GM23338 (cell line): ENCODE results near the gene OSBPL5. TPM values are rescaled to one million over a fixed set of nuclear protein-coding genes. Genes with fewer than 3 reads are reported as not detected.

ENCODE experiments used
- ATAC-seq: fragments of 200-7000 bp; cut with Tn5 transposase; 3 replicates; pipeline ENCODE4 v1.9.1; 2020
- DNase-seq: peaks from one replicate; pipeline ENCODE4 v3.0.0-alpha.2; 2015; ENCODE audit warnings: low spot score
- H2AFZ ChIP-seq: fragments of 200-600 bp; sonication (generic); 2 replicates; pipeline ENCODE4 v1.8.0; 2016; ENCODE audit warnings: antibody characterized with exemption, mild to moderate bottlenecking, moderate library complexity
- H3F3A ChIP-seq: fragments of 200-600 bp; sonication (generic); replicated peaks from 2 replicates; pipeline ENCODE4 v1.8.0; 2017; ENCODE audit warnings: antibody characterized with exemption, mixed run types, low read depth
- H3K27ac ChIP-seq: fragments of 200-600 bp; sonication (generic); 2 replicates; pipeline ENCODE4 v1.6.1; 2016; ENCODE audit warnings: low read depth
- H3K27me3 ChIP-seq: fragments of 200-600 bp; sonication (generic); 2 replicates; pipeline ENCODE4 v1.8.0; 2016; ENCODE audit warnings: mild to moderate bottlenecking, mixed run types, moderate library complexity; ENCODE audit not compliant: insufficient read depth
- H3K36me3 ChIP-seq: fragments of 200-600 bp; sonication (generic); 2 replicates; pipeline ENCODE4 v1.8.0; 2016; ENCODE audit warnings: mild to moderate bottlenecking; ENCODE audit not compliant: insufficient read depth
- H3K4me1 ChIP-seq: fragments of 200-600 bp; sonication (generic); 2 replicates; pipeline ENCODE4 v1.8.0; 2016; ENCODE audit warnings: mild to moderate bottlenecking, moderate library complexity; ENCODE audit not compliant: insufficient read depth
- H3K4me2 ChIP-seq: fragments of 200-600 bp; sonication (generic); 2 replicates; pipeline ENCODE4 v1.7.1; 2017; ENCODE audit warnings: mixed run types
- H3K4me3 ChIP-seq: fragments of 200-600 bp; sonication (generic); 2 replicates; pipeline ENCODE4 v1.6.1; 2016; ENCODE audit warnings: mixed run types
- H3K79me2 ChIP-seq: fragments of 200-600 bp; sonication (generic); replicated peaks from 2 replicates; pipeline ENCODE4 v1.8.0; 2017; ENCODE audit warnings: mild to moderate bottlenecking; ENCODE audit not compliant: insufficient read depth
- H3K9me2 ChIP-seq: fragments of 200-600 bp; sonication (generic); 2 replicates; pipeline ENCODE4 v1.8.0; 2017; ENCODE audit not compliant: insufficient read depth
- H4K20me1 ChIP-seq: fragments of 200-600 bp; sonication (generic); replicated peaks from 2 replicates; pipeline ENCODE4 v1.8.0; 2017; ENCODE audit warnings: mild to moderate bottlenecking; ENCODE audit not compliant: insufficient read depth
- H3K27ac Mint-ChIP-seq: 2 replicates; pipeline ENCODE4 v1.8.0; 2020; ENCODE audit warnings: inconsistent platforms, mild to moderate bottlenecking, moderate library complexity, mixed read lengths
- H3K27me3 Mint-ChIP-seq: 3 replicates; pipeline ENCODE4 v1.8.0; 2022; ENCODE audit warnings: low read depth, mild to moderate bottlenecking, moderate library complexity, mixed read lengths, inconsistent platforms; ENCODE audit not compliant: insufficient read depth, poor library complexity
- H3K36me3 Mint-ChIP-seq: 3 replicates; pipeline ENCODE4 v1.8.0; 2021; ENCODE audit warnings: low read depth, mild to moderate bottlenecking, inconsistent platforms, moderate library complexity, mixed read lengths
- H3K4me1 Mint-ChIP-seq: 3 replicates; pipeline ENCODE4 v1.8.0; 2020; ENCODE audit warnings: mild to moderate bottlenecking, inconsistent platforms, mixed read lengths
- H3K4me3 Mint-ChIP-seq: 3 replicates; pipeline ENCODE4 v1.8.0; 2021; ENCODE audit warnings: moderate library complexity, mild to moderate bottlenecking, inconsistent platforms, mixed read lengths
- H3K9me3 Mint-ChIP-seq: 3 replicates; pipeline ENCODE4 v1.8.0; 2020; ENCODE audit warnings: moderate library complexity, mild to moderate bottlenecking, inconsistent platforms, mixed read lengths
- CTCF ChIP-seq, 2 experiments: fragments of 200-600 bp in 1 of 2; sonication (generic) in 1 of 2; conservative IDR thresholded peaks; 2 replicates each; pipeline versions ENCODE4 v1.5.1 to v1.6.1; 2016 to 2017; ENCODE audit warnings: antibody characterized with exemption in 2 of 2, low read depth in 2 of 2, mild to moderate bottlenecking in 2 of 2, moderate library complexity in 1 of 2
- NANOG ChIP-seq: IDR thresholded peaks from 2 replicates; pipeline ENCODE4 v1.6.1; 2016; ENCODE audit warnings: antibody characterized with exemption, borderline replicate concordance
- POLR2AphosphoS5 ChIP-seq: IDR thresholded peaks from 2 replicates; pipeline ENCODE4 v1.6.1; 2016; ENCODE audit warnings: antibody characterized with exemption, low read depth
- STAT1 ChIP-seq: IDR thresholded peaks from one replicate; pipeline ENCODE4 v1.6.1; 2016; ENCODE audit warnings: antibody characterized with exemption; ENCODE audit not compliant: unreplicated experiment
- polyA plus RNA-seq: library from polyadenylated mRNA; unstranded; fragments of >200 nt; fragmentation: Nextera tagmentation; extraction: Ambion mirVana; gene quantifications from 2 replicates; pipeline ENCODE4 v1.2.1, GENCODE V29; 2016
- total RNA-seq: library from RNA; depleted of rRNA; stranded (reverse); fragments of >200 nt; shearing (Covaris generic); gene quantifications from 2 replicates; pipeline ENCODE4 v1.2.3, GENCODE V29; 2014
- TF ChIP-seq, protein P1 (sequence below): IDR thresholded peaks from 2 replicates; pipeline ENCODE4 v1.6.1; 2016; ENCODE audit warnings: antibody characterized with exemption
- TF ChIP-seq, protein P2 (sequence below): fragments of 250-450 bp; sonication (Bioruptor Pico); IDR thresholded peaks from 2 replicates; pipeline ENCODE4 v1.5.0; 2020; ENCODE audit warnings: mild to moderate bottlenecking, moderate library complexity

The OSBPL5 gene
- total and polyA plus RNA-seq, 2 experiments from 2014 or later, result 2.7 to 12.0 TPM

- ATAC-seq (no peak), DNase-seq (no peak)
- no peak overlapping the region; the same call in 1 of the 2 replicates for H3K27ac Mint-ChIP-seq
- no peak overlapping the region for H3K27ac ChIP-seq
- no peaks in the 10 kb centered on the region for H3K9me3 Mint-ChIP-seq
- H3K36me3 Mint-ChIP-seq, result no peaks in the 10 kb centered on the region; the same call in 2 of the 3 replicates
- TF ChIP-seq, protein P1, sequence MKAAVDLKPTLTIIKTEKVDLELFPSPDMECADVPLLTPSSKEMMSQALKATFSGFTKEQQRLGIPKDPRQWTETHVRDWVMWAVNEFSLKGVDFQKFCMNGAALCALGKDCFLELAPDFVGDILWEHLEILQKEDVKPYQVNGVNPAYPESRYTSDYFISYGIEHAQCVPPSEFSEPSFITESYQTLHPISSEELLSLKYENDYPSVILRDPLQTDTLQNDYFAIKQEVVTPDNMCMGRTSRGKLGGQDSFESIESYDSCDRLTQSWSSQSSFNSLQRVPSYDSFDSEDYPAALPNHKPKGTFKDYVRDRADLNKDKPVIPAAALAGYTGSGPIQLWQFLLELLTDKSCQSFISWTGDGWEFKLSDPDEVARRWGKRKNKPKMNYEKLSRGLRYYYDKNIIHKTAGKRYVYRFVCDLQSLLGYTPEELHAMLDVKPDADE, result no peak
- TF ChIP-seq POLR2AphosphoS5 (no peak), STAT1 (no peak), NANOG (no peak), CTCF (conservative IDR thresholded peaks at IDR 0.05; ENCODE audit: low read depth in 2 of 2) (no peak)
- TF ChIP-seq, protein P2, sequence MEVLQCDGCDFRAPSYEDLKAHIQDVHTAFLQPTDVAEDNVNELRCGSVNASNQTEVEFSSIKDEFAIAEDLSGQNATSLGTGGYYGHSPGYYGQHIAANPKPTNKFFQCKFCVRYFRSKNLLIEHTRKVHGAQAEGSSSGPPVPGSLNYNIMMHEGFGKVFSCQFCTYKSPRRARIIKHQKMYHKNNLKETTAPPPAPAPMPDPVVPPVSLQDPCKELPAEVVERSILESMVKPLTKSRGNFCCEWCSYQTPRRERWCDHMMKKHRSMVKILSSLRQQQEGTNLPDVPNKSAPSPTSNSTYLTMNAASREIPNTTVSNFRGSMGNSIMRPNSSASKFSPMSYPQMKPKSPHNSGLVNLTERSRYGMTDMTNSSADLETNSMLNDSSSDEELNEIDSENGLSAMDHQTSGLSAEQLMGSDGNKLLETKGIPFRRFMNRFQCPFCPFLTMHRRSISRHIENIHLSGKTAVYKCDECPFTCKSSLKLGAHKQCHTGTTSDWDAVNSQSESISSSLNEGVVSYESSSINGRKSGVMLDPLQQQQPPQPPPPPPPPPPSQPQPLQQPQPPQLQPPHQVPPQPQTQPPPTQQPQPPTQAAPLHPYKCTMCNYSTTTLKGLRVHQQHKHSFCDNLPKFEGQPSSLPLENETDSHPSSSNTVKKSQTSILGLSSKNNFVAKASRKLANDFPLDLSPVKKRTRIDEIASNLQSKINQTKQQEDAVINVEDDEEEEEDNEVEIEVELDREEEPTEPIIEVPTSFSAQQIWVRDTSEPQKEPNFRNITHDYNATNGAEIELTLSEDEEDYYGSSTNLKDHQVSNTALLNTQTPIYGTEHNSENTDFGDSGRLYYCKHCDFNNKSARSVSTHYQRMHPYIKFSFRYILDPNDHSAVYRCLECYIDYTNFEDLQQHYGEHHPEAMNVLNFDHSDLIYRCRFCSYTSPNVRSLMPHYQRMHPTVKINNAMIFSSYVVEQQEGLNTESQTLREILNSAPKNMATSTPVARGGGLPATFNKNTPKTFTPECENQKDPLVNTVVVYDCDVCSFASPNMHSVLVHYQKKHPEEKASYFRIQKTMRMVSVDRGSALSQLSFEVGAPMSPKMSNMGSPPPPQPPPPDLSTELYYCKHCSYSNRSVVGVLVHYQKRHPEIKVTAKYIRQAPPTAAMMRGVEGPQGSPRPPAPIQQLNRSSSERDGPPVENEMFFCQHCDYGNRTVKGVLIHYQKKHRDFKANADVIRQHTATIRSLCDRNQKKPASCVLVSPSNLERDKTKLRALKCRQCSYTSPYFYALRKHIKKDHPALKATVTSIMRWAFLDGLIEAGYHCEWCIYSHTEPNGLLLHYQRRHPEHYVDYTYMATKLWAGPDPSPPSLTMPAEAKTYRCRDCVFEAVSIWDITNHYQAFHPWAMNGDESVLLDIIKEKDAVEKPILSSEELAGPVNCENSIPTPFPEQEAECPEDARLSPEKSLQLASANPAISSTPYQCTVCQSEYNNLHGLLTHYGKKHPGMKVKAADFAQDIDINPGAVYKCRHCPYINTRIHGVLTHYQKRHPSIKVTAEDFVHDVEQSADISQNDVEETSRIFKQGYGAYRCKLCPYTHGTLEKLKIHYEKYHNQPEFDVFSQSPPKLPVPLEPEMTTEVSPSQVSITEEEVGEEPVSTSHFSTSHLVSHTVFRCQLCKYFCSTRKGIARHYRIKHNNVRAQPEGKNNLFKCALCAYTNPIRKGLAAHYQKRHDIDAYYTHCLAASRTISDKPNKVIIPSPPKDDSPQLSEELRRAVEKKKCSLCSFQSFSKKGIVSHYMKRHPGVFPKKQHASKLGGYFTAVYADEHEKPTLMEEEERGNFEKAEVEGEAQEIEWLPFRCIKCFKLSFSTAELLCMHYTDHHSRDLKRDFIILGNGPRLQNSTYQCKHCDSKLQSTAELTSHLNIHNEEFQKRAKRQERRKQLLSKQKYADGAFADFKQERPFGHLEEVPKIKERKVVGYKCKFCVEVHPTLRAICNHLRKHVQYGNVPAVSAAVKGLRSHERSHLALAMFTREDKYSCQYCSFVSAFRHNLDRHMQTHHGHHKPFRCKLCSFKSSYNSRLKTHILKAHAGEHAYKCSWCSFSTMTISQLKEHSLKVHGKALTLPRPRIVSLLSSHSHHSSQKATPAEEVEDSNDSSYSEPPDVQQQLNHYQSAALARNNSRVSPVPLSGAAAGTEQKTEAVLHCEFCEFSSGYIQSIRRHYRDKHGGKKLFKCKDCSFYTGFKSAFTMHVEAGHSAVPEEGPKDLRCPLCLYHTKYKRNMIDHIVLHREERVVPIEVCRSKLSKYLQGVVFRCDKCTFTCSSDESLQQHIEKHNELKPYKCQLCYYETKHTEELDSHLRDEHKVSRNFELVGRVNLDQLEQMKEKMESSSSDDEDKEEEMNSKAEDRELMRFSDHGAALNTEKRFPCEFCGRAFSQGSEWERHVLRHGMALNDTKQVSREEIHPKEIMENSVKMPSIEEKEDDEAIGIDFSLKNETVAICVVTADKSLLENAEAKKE, result no peak
- no peaks in the 10 kb centered on the region for H3K36me3 ChIP-seq
- H3K4me1 ChIP-seq, result peaks cover 6% of the 10 kb centered on the region; the same call in 1 of the 2 replicates
- no peaks in the 10 kb centered on the region for H4K20me1 ChIP-seq
- H3K27me3 ChIP-seq, result no peaks in the 10 kb centered on the region
- no peaks in the 10 kb centered on the region for H3K9me2 ChIP-seq
- H3K4me3 ChIP-seq, result no peak overlapping the region
- H2AFZ ChIP-seq, result no peak overlapping the region
- no peak overlapping the region for H3K4me2 ChIP-seq
- H3K27me3 Mint-ChIP-seq, result peaks cover 10% of the 10 kb centered on the region
- H3K79me2 ChIP-seq, result no peaks in the 10 kb centered on the region
- peaks cover 47% of the 10 kb centered on the region for H3K4me1 Mint-ChIP-seq
- no peak overlapping the region for H3K4me3 Mint-ChIP-seq
- H3F3A ChIP-seq, result no peaks in the 10 kb centered on the region
Measured at GRCh38 chr11:3152471-3153110, 12.5 kb downstream of the OSBPL5 start.
